HG03045 (cell line): ENCODE results near the gene EMID1.

Source experiments
- ATAC-seq: cut with Tn5 transposase; IDR thresholded peaks from one replicate; pipeline ENCODE4 v1.9.1; 2021; ENCODE audit warnings: mild to moderate bottlenecking, moderate library complexity; ENCODE audit not compliant: unreplicated experiment

The EMID1 gene

GRCh38 chr22:29277927-29278326, 72.2 kb downstream of the EMID1 start:
- no peak for ATAC-seq

- ATAC-seq = no peak
Observed at GRCh38 chr22:29284196-29284595, 78.5 kb downstream of the EMID1 start.

DNA sequence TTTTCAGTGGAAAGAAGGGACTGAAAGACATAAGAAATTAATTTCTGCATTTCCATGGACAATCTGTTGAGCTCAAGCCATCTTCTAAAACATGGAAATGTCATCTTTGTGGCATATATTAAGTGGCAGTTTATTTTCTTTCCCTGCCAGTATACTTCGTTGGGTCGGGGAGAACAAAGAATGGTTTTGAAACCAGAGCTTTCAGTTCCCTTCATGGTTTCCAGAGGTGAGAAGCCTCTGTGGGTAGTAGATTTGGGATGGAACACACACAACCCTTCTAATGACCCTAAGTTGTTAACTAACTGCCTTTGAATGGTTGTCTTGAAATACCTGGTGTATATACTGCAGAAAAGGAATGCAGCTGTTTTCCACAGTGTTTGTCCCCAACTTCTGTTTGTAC, 83.1 kb downstream of the EMID1 start:
- no peak for ATAC-seq

DNA sequence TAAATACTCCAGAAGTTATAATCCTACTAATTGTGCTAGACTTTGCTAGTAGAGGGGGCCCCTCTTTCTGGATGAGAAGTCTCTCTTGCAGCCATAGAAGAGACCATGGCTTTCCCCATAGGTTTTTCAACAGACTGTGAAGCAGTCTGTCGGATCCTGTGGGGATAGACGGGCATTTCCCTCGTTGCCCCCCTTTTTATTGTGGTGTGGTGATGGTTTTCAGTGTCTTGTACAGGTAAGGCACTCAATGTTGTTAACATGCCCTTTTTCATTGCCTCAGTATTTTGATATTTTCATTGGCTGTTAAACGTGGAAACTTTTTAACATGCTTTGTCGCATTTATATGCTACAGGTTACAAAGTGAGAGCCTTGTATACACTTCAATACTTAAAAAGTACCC, 84.4 kb downstream of the EMID1 start:
- no peak for ATAC-seq

DNA sequence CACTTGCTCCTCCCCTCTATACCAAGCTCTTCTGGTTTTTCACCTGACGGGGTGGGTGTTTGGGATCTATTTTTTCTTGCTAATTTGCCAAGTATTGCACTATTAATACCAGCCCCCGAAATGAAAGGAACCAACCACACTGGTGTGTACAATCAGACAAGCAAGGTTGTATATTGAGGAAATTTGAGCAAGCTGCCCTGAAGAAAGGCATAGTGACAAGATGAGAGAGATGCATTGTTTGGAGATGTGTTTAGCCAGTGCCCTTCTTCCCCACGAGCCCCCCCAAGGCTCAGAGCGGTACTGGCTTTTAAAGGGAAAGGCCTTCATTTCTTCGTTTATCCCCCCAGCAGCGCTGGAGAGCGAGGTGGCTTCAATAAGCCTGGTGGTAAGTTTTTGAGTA, 85.5 kb downstream of the EMID1 start:
- no peak for ATAC-seq

DNA sequence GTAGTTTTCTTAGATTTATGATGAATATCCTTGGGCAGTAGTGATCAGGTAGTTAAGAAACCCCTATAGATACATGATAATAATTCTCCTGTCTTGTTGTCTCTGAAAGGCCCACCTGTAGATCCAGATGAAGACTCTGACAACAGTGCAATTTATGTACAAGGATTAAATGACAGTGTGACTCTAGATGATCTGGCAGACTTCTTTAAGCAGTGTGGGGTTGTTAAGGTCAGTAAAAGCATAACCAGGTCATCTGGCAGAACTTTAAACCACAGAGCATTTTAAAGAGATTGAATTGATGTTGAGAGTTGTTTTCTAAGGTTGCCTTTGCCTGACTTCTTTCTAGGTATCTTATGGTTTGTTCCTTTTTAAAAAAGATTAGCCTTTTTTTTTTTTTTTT, 86.7 kb downstream of the EMID1 start:
- ATAC-seq = no peak

DNA sequence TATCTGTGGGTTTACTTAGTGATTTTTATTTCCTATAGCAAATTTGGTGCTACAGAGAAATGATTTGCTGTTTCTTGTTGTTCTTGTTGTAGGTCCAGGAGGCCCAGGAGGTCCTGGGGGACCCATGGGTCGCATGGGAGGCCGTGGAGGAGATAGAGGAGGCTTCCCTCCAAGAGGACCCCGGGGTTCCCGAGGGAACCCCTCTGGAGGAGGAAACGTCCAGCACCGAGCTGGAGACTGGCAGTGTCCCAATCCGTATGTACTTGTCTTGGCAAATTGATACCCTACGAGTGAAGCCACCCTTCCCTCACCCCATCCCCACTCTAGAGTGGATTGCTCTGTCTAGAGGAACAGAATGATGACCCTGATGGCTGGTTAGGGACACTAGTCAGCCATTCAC, 92.9 kb downstream of the EMID1 start:
- ATAC-seq = no peak

- no peak for ATAC-seq
Observed at GRCh38 chr22:29299136-29299900, 93.6 kb downstream of the EMID1 start.

DNA sequence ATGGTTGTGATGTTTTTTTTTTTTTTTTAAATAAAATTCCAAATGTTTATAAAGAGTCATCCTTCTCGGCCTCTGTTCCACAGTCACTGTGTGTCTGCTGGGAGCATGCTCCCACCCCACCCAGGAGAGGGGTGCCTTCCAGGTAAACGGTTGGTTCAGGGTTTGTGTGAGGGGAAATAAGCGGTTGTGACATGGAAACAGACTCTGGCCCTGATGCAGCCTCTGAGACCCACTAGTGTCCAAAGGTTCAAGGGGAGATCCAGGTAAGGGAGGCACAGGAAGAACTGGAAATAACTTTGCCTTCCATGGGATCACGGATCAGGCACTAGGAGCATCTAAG, 94.7 kb downstream of the EMID1 start:
- ATAC-seq = no peak

GRCh38 chr22:29300807-29301601, 95.3 kb downstream of the EMID1 start:
- ATAC-seq = no peak

DNA sequence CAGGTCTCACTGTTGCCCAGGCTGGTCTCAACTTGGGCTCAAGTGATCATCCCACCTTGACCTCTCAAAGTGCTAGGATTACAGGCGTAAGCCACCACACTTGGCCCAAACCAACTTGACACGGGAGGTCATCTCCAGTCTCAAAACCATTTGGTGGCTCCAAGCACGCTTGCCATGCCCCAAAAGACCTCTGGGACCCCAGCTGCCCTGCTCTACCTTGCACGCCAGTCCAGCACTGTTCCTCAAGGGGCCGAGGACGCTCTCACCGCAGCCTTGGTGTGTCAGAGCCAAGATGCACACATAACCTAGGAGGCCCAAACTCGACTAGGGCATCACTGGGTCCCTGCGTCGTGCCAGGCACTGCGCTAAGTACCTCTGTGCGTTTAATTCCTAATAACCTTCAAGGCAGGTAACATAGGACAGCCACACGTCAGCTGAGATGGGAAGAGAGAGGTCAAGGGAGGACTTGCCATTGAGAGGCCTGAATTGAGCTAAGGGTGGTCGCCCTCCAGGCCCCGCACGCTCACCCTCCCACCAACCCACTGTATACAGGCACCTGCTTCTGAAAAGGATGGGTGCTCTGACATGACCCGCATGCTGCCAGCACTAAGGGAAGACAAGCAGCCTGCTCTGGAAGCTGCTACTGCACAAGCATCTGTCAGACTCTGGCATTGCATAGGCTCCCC, 96.2 kb downstream of the EMID1 start:
- no peak for ATAC-seq

DNA sequence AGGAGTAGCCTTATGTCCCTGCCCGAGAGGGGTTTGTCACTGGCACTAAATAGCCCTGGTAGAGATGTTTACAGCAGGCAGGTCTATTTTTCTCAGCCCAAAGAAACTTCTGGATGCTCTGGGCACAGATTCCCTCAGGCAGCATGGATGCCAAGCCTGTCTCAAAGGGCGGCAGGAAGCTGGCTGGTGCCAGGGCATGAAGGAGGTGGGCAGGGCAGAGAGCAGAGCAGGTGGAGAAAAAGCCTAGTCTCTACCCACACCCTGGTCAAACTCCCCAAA, 96.6 kb downstream of the EMID1 start:
- no peak for ATAC-seq

GRCh38 chr22:29302681-29303465, 97.2 kb downstream of the EMID1 start:
- no peak for ATAC-seq

GRCh38 chr22:29305836-29306174, 100.1 kb downstream of the EMID1 start:
- no peak for ATAC-seq

DNA sequence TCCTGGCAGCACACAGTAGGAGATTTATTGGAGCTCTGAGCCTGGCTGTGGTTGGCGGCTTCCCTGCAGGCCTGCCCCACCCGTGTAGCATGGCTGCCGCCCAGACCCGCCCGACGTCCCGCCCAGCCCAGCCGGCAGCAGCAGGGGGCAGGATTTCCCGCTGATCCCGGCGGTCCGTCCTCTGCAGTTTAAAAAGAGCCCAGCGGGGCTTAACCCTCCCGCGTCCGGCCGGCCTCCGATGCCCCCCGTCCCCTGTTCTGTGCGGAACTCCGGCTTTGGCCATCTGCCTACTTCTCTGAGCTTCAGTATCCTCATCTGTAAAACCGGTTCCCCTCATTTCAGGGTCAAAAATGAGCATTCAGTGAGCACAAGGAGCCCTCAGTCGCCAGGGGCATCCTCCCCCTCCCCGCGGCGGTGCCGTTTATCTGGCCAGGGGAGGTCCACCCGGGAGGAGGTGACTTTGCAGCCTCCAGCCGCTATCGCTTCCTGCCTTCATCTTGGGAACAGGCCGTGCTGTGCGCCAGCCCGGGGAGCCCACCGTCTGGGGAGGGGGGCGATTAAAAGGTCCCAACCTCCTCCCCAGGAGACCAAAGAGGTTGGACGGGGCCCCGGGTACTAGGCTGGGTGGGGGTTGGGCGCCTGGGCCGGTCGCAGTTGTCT, 100.6 kb downstream of the EMID1 start, which contains the start of gene GAS2L1:
Gene GAS2L1 (plus strand): TSS at position 476 of the 660 bp plus-strand sequence. CDS start 1,456 bp downstream, outside the sequence.
- no peak for ATAC-seq

- ATAC-seq = no peak
Observed at GRCh38 chr22:29306835-29307595, 101.3 kb downstream of the EMID1 start.

GRCh38 chr22:29307596-29308147, 102.0 kb downstream of the EMID1 start:
- ATAC-seq = no peak

GRCh38 chr22:29308148-29308790, 102.6 kb downstream of the EMID1 start:
- no peak for ATAC-seq

DNA sequence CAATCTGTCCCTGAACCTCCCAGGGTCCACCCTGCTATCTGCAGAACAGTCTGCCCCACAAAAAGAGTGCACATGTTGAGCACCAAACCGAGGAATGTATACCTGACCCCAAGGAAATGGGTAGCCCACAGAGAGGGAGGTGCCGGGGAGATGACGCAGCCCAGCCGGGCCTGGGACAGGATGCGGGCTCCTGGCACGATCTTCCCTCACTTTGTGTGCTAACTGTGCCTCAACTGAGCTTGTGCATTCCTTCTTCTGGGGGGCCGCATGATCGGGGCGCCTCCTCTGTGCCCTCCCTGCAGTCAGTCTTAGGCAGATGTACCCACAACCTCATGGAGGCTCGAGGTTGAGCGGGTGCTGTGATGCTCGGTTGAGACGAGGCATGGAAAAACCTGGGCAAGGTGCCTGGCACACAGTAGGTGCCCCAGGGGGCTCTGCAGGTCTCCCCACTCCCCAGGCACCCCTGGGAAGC, 103.1 kb downstream of the EMID1 start:
- no peak for ATAC-seq
